Prostate gland (tissue), 2 donors: ENCODE measurements around the gene TSHZ2.

Experiments used
- POLR2A ChIP-seq: fragments of 450-650 bp; IDR thresholded peaks from one replicate; pipeline ENCODE4 v1.6.1; 2016; ENCODE audit warnings: antibody characterized with exemption, mild to moderate bottlenecking
- TF ChIP-seq, protein P1 (sequence below), 4 experiments: fragments of 200-600 bp in 2 of 4; fragments of 450-650 bp in 2 of 4; sonication (generic) in 2 of 4; IDR thresholded peaks; 1 replicate in 3 of 4; 2 replicates in 1 of 4; pipeline ENCODE4 v1.5.1; 2016 to 2019; ENCODE audit warnings: antibody characterized with exemption in 4 of 4, mild to moderate bottlenecking in 2 of 4, moderate library complexity in 2 of 4

DNA sequence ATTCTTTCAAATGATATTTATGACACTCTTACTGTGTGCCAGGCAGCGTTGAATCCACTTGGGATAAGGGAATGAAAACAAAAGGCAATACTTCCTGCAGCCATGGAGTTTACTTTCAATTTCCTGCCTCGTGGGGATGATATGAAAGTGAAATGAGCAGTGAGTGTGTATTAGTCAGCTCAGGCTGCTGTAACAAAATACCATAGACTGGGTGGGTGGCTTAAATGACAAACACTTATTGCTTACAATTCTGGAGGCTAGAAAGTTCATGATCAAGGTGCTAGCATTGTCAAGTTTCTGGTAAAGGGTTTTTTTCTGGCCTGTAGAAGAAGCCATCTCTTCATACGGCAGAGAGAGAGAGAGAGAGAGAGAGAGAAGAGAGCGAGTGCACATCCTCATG lies 41.7 kb downstream of the TSHZ2 start:
- TF ChIP-seq, protein P1, sequence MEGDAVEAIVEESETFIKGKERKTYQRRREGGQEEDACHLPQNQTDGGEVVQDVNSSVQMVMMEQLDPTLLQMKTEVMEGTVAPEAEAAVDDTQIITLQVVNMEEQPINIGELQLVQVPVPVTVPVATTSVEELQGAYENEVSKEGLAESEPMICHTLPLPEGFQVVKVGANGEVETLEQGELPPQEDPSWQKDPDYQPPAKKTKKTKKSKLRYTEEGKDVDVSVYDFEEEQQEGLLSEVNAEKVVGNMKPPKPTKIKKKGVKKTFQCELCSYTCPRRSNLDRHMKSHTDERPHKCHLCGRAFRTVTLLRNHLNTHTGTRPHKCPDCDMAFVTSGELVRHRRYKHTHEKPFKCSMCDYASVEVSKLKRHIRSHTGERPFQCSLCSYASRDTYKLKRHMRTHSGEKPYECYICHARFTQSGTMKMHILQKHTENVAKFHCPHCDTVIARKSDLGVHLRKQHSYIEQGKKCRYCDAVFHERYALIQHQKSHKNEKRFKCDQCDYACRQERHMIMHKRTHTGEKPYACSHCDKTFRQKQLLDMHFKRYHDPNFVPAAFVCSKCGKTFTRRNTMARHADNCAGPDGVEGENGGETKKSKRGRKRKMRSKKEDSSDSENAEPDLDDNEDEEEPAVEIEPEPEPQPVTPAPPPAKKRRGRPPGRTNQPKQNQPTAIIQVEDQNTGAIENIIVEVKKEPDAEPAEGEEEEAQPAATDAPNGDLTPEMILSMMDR (IDR thresholded peaks at IDR 0.05) = no peak
- no peak for TF ChIP-seq POLR2A
